ENCODE measurements around the gene CCDC138.

DNA sequence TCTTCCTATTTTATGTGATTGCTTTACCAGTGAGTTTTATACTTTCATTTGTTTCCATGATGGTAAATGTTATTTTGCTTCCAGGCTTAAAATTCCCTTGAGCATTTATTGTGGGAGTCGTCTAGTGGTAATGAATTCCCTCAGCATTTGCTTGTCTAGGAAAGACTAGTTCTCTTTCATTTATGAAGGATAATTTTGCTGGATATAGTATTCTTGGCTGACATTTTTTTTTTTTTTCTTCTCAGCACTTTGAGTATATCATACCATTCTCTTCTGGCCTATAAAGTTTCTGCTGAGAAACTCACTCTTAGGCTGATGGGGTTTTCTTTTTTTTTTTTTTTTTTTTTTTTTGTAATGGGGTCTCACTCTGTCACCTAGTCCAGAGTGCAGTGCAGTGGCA lies 103.3 kb downstream of the CCDC138 start:
- no peak for TF ChIP-seq ESRRG (CRISPR knock-in tag; IDR thresholded peaks at IDR 0.05)
- no peak for TF ChIP-seq ZNF70 (CRISPR knock-in tag; IDR thresholded peaks at IDR 0.05)

Measured in SK-N-SH treated with all-trans-retinoic acid at 6 μM for 48 hours (cell line).